H9 (cell line): ENCODE data around the gene SLC26A5. TPM values are rescaled to one million over a fixed set of nuclear protein-coding genes. Genes with fewer than 3 reads are reported as not detected.
A peak's percentile ranks its signal among the peaks of the same experiment; 100 is the strongest.
"Not testable (repeated sequence)": the region's sequence is repeated elsewhere in the genome, so short reads cannot be mapped to it uniquely, and the experiment has no call there.

Experiments used
- DNase-seq: peaks from one replicate; pipeline ENCODE4 v3.0.0-alpha.2; 2017
- H2AFZ ChIP-seq: one replicate; pipeline ENCODE4 v1.6.1; 2013; ENCODE audit warnings: mild to moderate bottlenecking, low read length, control low read depth, moderate library complexity
- H2AK5ac ChIP-seq: 2 replicates; pipeline ENCODE4 v1.6.1; 2013; ENCODE audit warnings: low read length, control low read depth, mixed read lengths; ENCODE audit not compliant: insufficient read length
- H2BK120ac ChIP-seq: one replicate; pipeline ENCODE4 v1.6.1; 2013; ENCODE audit warnings: low read depth, mild to moderate bottlenecking, low read length, control low read depth, inconsistent platforms; ENCODE audit not compliant: poor library complexity, severe bottlenecking
- H2BK12ac ChIP-seq: 2 replicates; pipeline ENCODE4 v1.6.1; 2013; ENCODE audit warnings: low read length, control low read depth, mixed read lengths, low read depth; ENCODE audit not compliant: insufficient read length
- H2BK15ac ChIP-seq: 2 replicates; pipeline ENCODE4 v1.6.1; 2013; ENCODE audit warnings: low read depth, low read length, control low read depth
- H2BK20ac ChIP-seq: one replicate; pipeline ENCODE4 v1.6.1; 2013; ENCODE audit warnings: low read depth, mild to moderate bottlenecking, low read length, control low read depth, inconsistent platforms; ENCODE audit not compliant: poor library complexity, severe bottlenecking
- H2BK5ac ChIP-seq: 2 replicates; pipeline ENCODE4 v1.6.1; 2013; ENCODE audit warnings: low read length, control low read depth, mixed read lengths; ENCODE audit not compliant: insufficient read length
- H3K14ac ChIP-seq: 2 replicates; pipeline ENCODE4 v1.6.1; 2013; ENCODE audit warnings: low read length, control low read depth; ENCODE audit not compliant: insufficient read depth
- H3K18ac ChIP-seq: 2 replicates; pipeline ENCODE4 v1.6.1; 2013; ENCODE audit warnings: low read depth, mild to moderate bottlenecking, mixed read lengths, low read length, control low read depth; ENCODE audit not compliant: insufficient read length
- H3K23ac ChIP-seq: 2 replicates; pipeline ENCODE4 v1.6.1; 2013; ENCODE audit warnings: low read length, control low read depth, mixed read lengths, low read depth; ENCODE audit not compliant: insufficient read length
- H3K23me2 ChIP-seq: 2 replicates; pipeline ENCODE4 v1.6.1; 2013; ENCODE audit warnings: low read depth, mild to moderate bottlenecking, mixed read lengths, low read length, control low read depth; ENCODE audit not compliant: insufficient read length, poor library complexity, severe bottlenecking
- H3K27ac ChIP-seq: 2 replicates; pipeline ENCODE4 v1.5.1; 2013; ENCODE audit warnings: low read length, control low read depth, mixed read lengths, low read depth; ENCODE audit not compliant: insufficient read length
- H3K27me3 ChIP-seq: 2 replicates; pipeline ENCODE4 v1.6.1; 2013; ENCODE audit warnings: low read length, control low read depth, inconsistent platforms; ENCODE audit not compliant: insufficient read depth
- H3K4ac ChIP-seq: 2 replicates; pipeline ENCODE4 v1.6.1; 2013; ENCODE audit warnings: low read depth, mild to moderate bottlenecking, control low read depth, inconsistent platforms, low read length, moderate library complexity
- H3K4me1 ChIP-seq: 2 replicates; pipeline ENCODE4 v1.6.1; 2013; ENCODE audit warnings: low read length, control low read depth, inconsistent platforms; ENCODE audit not compliant: insufficient read depth
- H3K4me2 ChIP-seq: 2 replicates; pipeline ENCODE4 v1.6.1; 2013; ENCODE audit warnings: low read length, control low read depth, mixed read lengths; ENCODE audit not compliant: insufficient read length, insufficient read depth
- H3K56ac ChIP-seq: 2 replicates; pipeline ENCODE4 v1.6.1; 2013; ENCODE audit warnings: low read depth, mild to moderate bottlenecking, mixed read lengths, low read length, control low read depth; ENCODE audit not compliant: insufficient read length
- H3K79me1 ChIP-seq: 2 replicates; pipeline ENCODE4 v1.6.1; 2013; ENCODE audit warnings: low read depth, mild to moderate bottlenecking, moderate library complexity, low read length, control low read depth, inconsistent platforms; ENCODE audit not compliant: insufficient read depth, poor library complexity, severe bottlenecking
- H3K79me2 ChIP-seq: 2 replicates; pipeline ENCODE4 v1.6.1; 2013; ENCODE audit warnings: low read length, control low read depth, inconsistent platforms; ENCODE audit not compliant: insufficient read depth
- H3K9ac ChIP-seq: 2 replicates; pipeline ENCODE4 v1.6.1; 2013; ENCODE audit warnings: low read length, control low read depth, mixed read lengths; ENCODE audit not compliant: insufficient read length; ENCODE audit errors: extremely low read depth
- H3K9me3 ChIP-seq: one replicate; pipeline ENCODE4 v1.6.1; 2013; ENCODE audit warnings: low read depth, low read length, inconsistent platforms; ENCODE audit not compliant: control insufficient read depth
- H3T11ph ChIP-seq: one replicate; pipeline ENCODE4 v1.6.1; 2013; ENCODE audit warnings: mild to moderate bottlenecking, low read length, control low read depth, inconsistent platforms
- H4K20me1 ChIP-seq: one replicate; pipeline ENCODE4 v1.6.1; 2013; ENCODE audit not compliant: control insufficient read depth, insufficient read length, insufficient read depth
- H4K5ac ChIP-seq: 2 replicates; pipeline ENCODE4 v1.6.1; 2013; ENCODE audit warnings: low read depth, mild to moderate bottlenecking, mixed read lengths, low read length, control low read depth; ENCODE audit not compliant: insufficient read length
- H4K8ac ChIP-seq: replicated peaks from 2 replicates; pipeline ENCODE4 v1.6.1; 2013; ENCODE audit warnings: low read length, control low read depth, mixed read lengths, low read depth; ENCODE audit not compliant: insufficient read length
- H4K91ac ChIP-seq: 2 replicates; pipeline ENCODE4 v1.6.1; 2013; ENCODE audit warnings: low read depth, mild to moderate bottlenecking, moderate library complexity, mixed read lengths, low read length, control low read depth; ENCODE audit not compliant: insufficient read length
- H3K27ac Mint-ChIP-seq, 3 experiments: 2 replicates in 2 of 3; 3 replicates in 1 of 3; pipeline ENCODE4 v1.8.0; 2020 to 2021; ENCODE audit warnings: mixed read lengths in 3 of 3, mild to moderate bottlenecking in 1 of 3, moderate library complexity in 1 of 3
- H3K27me3 Mint-ChIP-seq: 2 replicates; pipeline ENCODE4 v1.8.0; 2021; ENCODE audit warnings: low read depth, mild to moderate bottlenecking, moderate library complexity, mixed read lengths
- H3K36me3 Mint-ChIP-seq, 3 experiments: 2 replicates in 2 of 3; 3 replicates in 1 of 3; pipeline ENCODE4 v1.8.0; 2020 to 2021; ENCODE audit warnings: low read depth in 3 of 3, mixed read lengths in 3 of 3; ENCODE audit not compliant: insufficient read depth in 1 of 3
- H3K4me1 Mint-ChIP-seq, 2 experiments: 2 replicates each; pipeline ENCODE4 v1.8.0; 2020; ENCODE audit warnings: mixed read lengths in 2 of 2
- H3K4me3 Mint-ChIP-seq, 2 experiments: 2 replicates in 1 of 2; 3 replicates in 1 of 2; pipeline ENCODE4 v1.8.0; 2020 to 2021; ENCODE audit warnings: mild to moderate bottlenecking in 2 of 2, mixed read lengths in 2 of 2, moderate library complexity in 1 of 2
- H3K9me3 Mint-ChIP-seq, 2 experiments: 2 replicates in 1 of 2; 3 replicates in 1 of 2; pipeline ENCODE4 v1.8.0; 2020; ENCODE audit warnings: mild to moderate bottlenecking in 2 of 2, mixed read lengths in 2 of 2, moderate library complexity in 1 of 2
- WGBS: extraction: QIAGEN DNeasy Blood & Tissue Kit; methylation state at CpG from one replicate; pipeline ENCODE4 v1.1.7; 2013; ENCODE audit warnings: missing lambda C conversion rate, low lambda C conversion rate, mixed read lengths; ENCODE audit not compliant: insufficient read length; ENCODE audit errors: extremely low coverage; 5-methylcytosine and 5-hydroxymethylcytosine counted together
- total RNA-seq: library from RNA; stranded (reverse); gene quantifications from 2 replicates; pipeline ENCODE4 v1.2.1, GENCODE V29; 2021
- TF ChIP-seq, protein P1 (sequence below): fragments of 200-600 bp; sonication (generic); conservative IDR thresholded peaks from 3 replicates; pipeline ENCODE4 v1.8.0; 2021; ENCODE audit warnings: antibody characterized with exemption, mild to moderate bottlenecking

SLC26A5 gene
- total RNA-seq, 1 experiment from 2014 or later: not detected

DNA sequence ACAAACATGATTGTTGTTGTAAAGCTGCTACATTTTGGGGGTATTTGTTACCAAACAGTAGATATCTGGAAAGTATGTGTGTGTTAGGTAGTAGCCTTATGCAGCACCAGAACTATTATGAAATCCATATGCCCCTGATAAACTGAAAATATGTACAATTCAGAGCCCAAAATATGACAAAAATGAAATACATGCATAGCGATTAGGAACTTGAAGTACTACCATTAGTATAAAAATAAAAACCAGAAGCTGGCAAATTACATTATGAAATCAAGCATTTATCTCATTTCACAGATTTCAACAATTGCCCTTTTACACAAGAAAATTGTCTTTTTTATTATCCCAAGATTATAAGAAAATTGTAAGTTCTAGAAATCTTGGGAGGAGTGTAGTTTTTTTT is 33.9 kb downstream of the SLC26A5 start:
- H3K23me2 ChIP-seq: no peaks in the 10 kb centered on the region
- no peak overlapping the region for H2AK5ac ChIP-seq
- H2BK20ac ChIP-seq: no peak overlapping the region
- no peaks in the 10 kb centered on the region for H3K79me2 ChIP-seq
- no peak overlapping the region for H2AFZ ChIP-seq
- H3K4me1 Mint-ChIP-seq: no peaks in the 10 kb centered on the region
- no peak overlapping the region for H3K18ac ChIP-seq
- H3K9me3 Mint-ChIP-seq: no peaks in the 10 kb centered on the region
- no peaks in the 10 kb centered on the region for H3K36me3 Mint-ChIP-seq
- H3K56ac ChIP-seq: no peak overlapping the region
- H3K27me3 ChIP-seq: no peaks in the 10 kb centered on the region
- H3K14ac ChIP-seq: no peak overlapping the region
- no peaks in the 10 kb centered on the region; the same call in none of the 2 replicates for H3K27me3 Mint-ChIP-seq
- no peak overlapping the region for H4K5ac ChIP-seq
- H3K23ac ChIP-seq: no peak overlapping the region
- H3K4ac ChIP-seq: no peak overlapping the region
- no peaks in the 10 kb centered on the region for H3K79me1 ChIP-seq
- no peak overlapping the region for H2BK12ac ChIP-seq
- H3K4me3 Mint-ChIP-seq: no peak overlapping the region
- H2BK15ac ChIP-seq: no peak overlapping the region
- TF ChIP-seq, protein P1, sequence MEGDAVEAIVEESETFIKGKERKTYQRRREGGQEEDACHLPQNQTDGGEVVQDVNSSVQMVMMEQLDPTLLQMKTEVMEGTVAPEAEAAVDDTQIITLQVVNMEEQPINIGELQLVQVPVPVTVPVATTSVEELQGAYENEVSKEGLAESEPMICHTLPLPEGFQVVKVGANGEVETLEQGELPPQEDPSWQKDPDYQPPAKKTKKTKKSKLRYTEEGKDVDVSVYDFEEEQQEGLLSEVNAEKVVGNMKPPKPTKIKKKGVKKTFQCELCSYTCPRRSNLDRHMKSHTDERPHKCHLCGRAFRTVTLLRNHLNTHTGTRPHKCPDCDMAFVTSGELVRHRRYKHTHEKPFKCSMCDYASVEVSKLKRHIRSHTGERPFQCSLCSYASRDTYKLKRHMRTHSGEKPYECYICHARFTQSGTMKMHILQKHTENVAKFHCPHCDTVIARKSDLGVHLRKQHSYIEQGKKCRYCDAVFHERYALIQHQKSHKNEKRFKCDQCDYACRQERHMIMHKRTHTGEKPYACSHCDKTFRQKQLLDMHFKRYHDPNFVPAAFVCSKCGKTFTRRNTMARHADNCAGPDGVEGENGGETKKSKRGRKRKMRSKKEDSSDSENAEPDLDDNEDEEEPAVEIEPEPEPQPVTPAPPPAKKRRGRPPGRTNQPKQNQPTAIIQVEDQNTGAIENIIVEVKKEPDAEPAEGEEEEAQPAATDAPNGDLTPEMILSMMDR: no peak
- no peak overlapping the region for H3K27ac Mint-ChIP-seq
- H2BK5ac ChIP-seq: no peak overlapping the region
- H4K8ac ChIP-seq: no peak overlapping the region
- H3K4me1 ChIP-seq: no peaks in the 10 kb centered on the region
- H2BK120ac ChIP-seq: no peak overlapping the region
- H3K9me3 ChIP-seq: no peaks in the 10 kb centered on the region
- H4K20me1 ChIP-seq: no peaks in the 10 kb centered on the region
- H3T11ph ChIP-seq: no peak overlapping the region
- no CpG with 5 or more reads among the region's 1 CpG for WGBS
- H3K27ac ChIP-seq: no peak overlapping the region
- no peak overlapping the region for H4K91ac ChIP-seq
- H3K9ac ChIP-seq: no peak overlapping the region
- H3K4me2 ChIP-seq: no peak overlapping the region
- no peak for DNase-seq

DNA sequence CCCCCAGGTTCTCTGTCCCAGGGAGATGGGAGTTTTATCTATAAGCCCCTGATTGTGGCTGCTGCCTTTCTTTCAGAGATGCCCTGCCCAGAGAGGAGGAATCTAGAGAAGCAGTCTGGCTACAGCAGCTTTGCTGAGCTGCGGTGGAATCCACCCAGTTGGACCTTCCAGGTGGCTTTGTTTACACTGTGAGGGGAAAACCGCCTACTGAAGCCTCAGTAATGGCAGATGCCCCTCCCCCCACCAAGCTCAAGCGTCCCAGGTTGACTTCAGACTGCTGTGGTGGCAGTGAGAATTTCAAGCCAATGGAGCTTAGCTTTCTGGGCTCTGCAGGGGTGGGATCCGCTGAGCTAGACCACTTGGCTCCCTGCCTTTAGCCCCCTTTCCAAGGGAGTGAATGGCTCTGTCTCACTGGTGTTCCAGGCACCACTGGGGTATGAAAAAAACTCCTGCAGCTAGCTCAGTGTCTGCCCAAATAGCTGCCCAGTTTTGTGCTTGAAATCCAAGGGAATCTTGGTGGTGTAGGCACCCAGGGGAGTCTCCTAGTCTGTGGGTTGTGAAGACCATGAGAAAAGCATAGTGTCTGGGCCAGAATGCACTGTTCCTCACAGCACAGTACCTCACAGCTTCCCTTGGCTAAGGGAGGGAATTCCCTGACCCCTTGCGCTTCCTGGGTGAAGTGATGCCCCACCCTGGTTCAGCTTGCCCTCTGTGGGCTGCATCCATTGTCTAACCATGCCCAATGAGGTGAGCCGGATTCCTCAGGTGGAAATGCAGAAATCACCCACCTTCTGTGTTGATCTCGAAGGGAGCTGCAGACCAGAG is 40.0 kb downstream of the SLC26A5 start:
- H2AFZ ChIP-seq, H4K8ac ChIP-seq, H2BK20ac ChIP-seq, H2BK12ac ChIP-seq, H3K4me3 Mint-ChIP-seq, H3T11ph ChIP-seq, H3K27ac Mint-ChIP-seq, H3K36me3 Mint-ChIP-seq, H3K9me3 ChIP-seq, H3K4me1 ChIP-seq, H3K56ac ChIP-seq, H3K9ac ChIP-seq, H2AK5ac ChIP-seq, H4K20me1 ChIP-seq, H3K27me3 ChIP-seq, H3K79me2 ChIP-seq, DNase-seq, H3K27ac ChIP-seq, H3K79me1 ChIP-seq, H3K18ac ChIP-seq, H3K23ac ChIP-seq, H3K14ac ChIP-seq, H2BK15ac ChIP-seq, H4K91ac ChIP-seq, H3K23me2 ChIP-seq, H2BK5ac ChIP-seq, H3K4ac ChIP-seq, H3K4me2 ChIP-seq, H3K4me1 Mint-ChIP-seq, H2BK120ac ChIP-seq: not testable (repeated sequence)
- no CpG with 5 or more reads among the region's 7 CpGs for WGBS
- Mint-ChIP-seq H3K27me3 (peaks cover 33% of the 10 kb centered on the region), H3K9me3 (peaks cover 5 to 23% of the 10 kb centered on the region in 2 experiments)
- peak overlapping the region; percentile 53 for H4K5ac ChIP-seq
